Endothelial cell of hepatic sinusoid (primary cell): ENCODE data around the gene NOVA1.
"Not testable (repeated sequence)": the region's sequence is repeated elsewhere in the genome, so short reads cannot be mapped to it uniquely, and the experiment has no call there.

Experiments
- in situ Hi-C: cut with HindIII; loops from 2 replicates; pipeline ENCODE4 v1.10.0; 2017; ENCODE audit warnings: low sequenced_read_pairs

Gene NOVA1

GRCh38 chr14:26597589-26598080 is at the start of gene NOVA1:
Gene NOVA1 (minus strand): TSS chr14:26598033. CDS start chr14:26597436, 597 bp downstream.
- in situ Hi-C loops: no loop called here

- in situ Hi-C loops: not testable (repeated sequence)
Observed at GRCh38 chr14:26645057-26645456, 47.2 kb upstream of the NOVA1 start.

- in situ Hi-C loops: no loop called here
Observed at GRCh38 chr14:26636561-26636960, 38.7 kb upstream of the NOVA1 start.

- in situ Hi-C loops: not testable (repeated sequence)
Observed at GRCh38 chr14:26634946-26635345, 37.1 kb upstream of the NOVA1 start.

- in situ Hi-C loops: no loop called here
Observed at GRCh38 chr14:26626256-26626655, 28.4 kb upstream of the NOVA1 start.

GRCh38 chr14:26622611-26623010 is 24.8 kb upstream of the NOVA1 start:
- in situ Hi-C loops: no loop called here

GRCh38 chr14:26621807-26622560 is 24.2 kb upstream of the NOVA1 start:
- in situ Hi-C loops: no loop called here

- in situ Hi-C loops: no loop called here
Observed at GRCh38 chr14:26621364-26621763, 23.5 kb upstream of the NOVA1 start.

GRCh38 chr14:26611259-26611658 is 13.4 kb upstream of the NOVA1 start:
- in situ Hi-C loops: no loop called here

GRCh38 chr14:26606729-26607312 is 9.0 kb upstream of the NOVA1 start:
- in situ Hi-C loops: no loop called here

- in situ Hi-C loops: no loop called here
Observed at GRCh38 chr14:26605602-26606001, 7.8 kb upstream of the NOVA1 start.

GRCh38 chr14:26602902-26603301 is 5.1 kb upstream of the NOVA1 start:
- in situ Hi-C loops: no loop called here

- in situ Hi-C loops: no loop called here
Observed at GRCh38 chr14:26601856-26602255, 4.0 kb upstream of the NOVA1 start.

GRCh38 chr14:26599291-26599690 is 1.5 kb upstream of the NOVA1 start:
- in situ Hi-C loops: no loop called here

- in situ Hi-C loops: no loop called here
Observed at GRCh38 chr14:26598672-26599131, 869 bp upstream of the NOVA1 start.

- in situ Hi-C loops: no loop called here
Observed at GRCh38 chr14:26598081-26598671, 343 bp upstream of the NOVA1 start.

GRCh38 chr14:26597071-26597588 is 703 bp downstream of the NOVA1 start:
- in situ Hi-C loops: no loop called here

GRCh38 chr14:26596543-26597061 is 1.2 kb downstream of the NOVA1 start:
- in situ Hi-C loops: no loop called here

GRCh38 chr14:26595926-26596542 is 1.8 kb downstream of the NOVA1 start:
- in situ Hi-C loops: no loop called here

- in situ Hi-C loops: no loop called here
Observed at GRCh38 chr14:26594756-26595545, 2.9 kb downstream of the NOVA1 start.
